Activated CD8-positive, alpha-beta T cell treated with anti-CD3 and anti-CD28 coated beads for 36 hours (primary cell): Measurements from ENCODE around the gene SLC30A10. TPM values are rescaled to one million over a fixed set of nuclear protein-coding genes. Genes with fewer than 3 reads are reported as not detected.

Experiments used
- ATAC-seq: fragments of 200-7000 bp; cut with Tn5 transposase; one replicate; pipeline ENCODE4 v1.10.0; 2021; ENCODE audit warnings: mild to moderate bottlenecking, moderate library complexity
- CTCF ChIA-PET: fragments of 350-600 bp; sonication (Branson Sonifier 250); formaldehyde crosslinking; loops from one replicate; lab custom pipeline; 2021; ENCODE audit warnings: antibody characterized with exemption; lab: Charles Lee
- POLR2A ChIA-PET: fragments of 350-600 bp; sonication (Branson Sonifier 250); formaldehyde crosslinking; loops from one replicate; lab custom pipeline; 2021; ENCODE audit warnings: antibody characterized with exemption; lab: Charles Lee
- DNase-seq: peaks from one replicate; pipeline ENCODE4 v3.0.0-alpha.2; 2020
- H3K27ac Mint-ChIP-seq: one replicate; pipeline ENCODE4 v1.8.0; 2021; ENCODE audit warnings: mild to moderate bottlenecking, mixed read lengths
- H3K27me3 Mint-ChIP-seq: one replicate; pipeline ENCODE4 v1.8.0; 2021; ENCODE audit warnings: mixed read lengths
- H3K36me3 Mint-ChIP-seq: one replicate; pipeline ENCODE4 v1.8.0; 2021; ENCODE audit warnings: low read depth, mixed read lengths
- H3K4me1 Mint-ChIP-seq: one replicate; pipeline ENCODE4 v1.8.0; 2021; ENCODE audit warnings: low read depth, mixed read lengths
- H3K4me3 Mint-ChIP-seq: one replicate; pipeline ENCODE4 v1.8.0; 2021; ENCODE audit warnings: mild to moderate bottlenecking, moderate library complexity, mixed read lengths
- H3K9me3 Mint-ChIP-seq: one replicate; pipeline ENCODE4 v1.8.0; 2021; ENCODE audit warnings: mixed read lengths
- CTCF ChIP-seq: fragments of 200-600 bp; IDR thresholded peaks from one replicate; pipeline ENCODE4 v1.8.0; 2022; ENCODE audit warnings: antibody characterized with exemption, mild to moderate bottlenecking
- intact Hi-C: fragments of 100-400 bp; cut with micrococcal nuclease; formaldehyde crosslinking; loops from one replicate; pipeline ENCODE4 v1.10.0; 2022
- total RNA-seq, 2 experiments: library from RNA; stranded (reverse); gene quantifications; one replicate each; pipeline ENCODE4 v1.2.3, GENCODE V29; 2021

SLC30A10 gene
- total RNA-seq, 2 experiments from 2014 or later: not detected

- CTCF ChIA-PET: no interaction called here
These were observed 398 bp upstream of the SLC30A10 start for GRCh38 chr1:219928791-219929118.

GRCh38 chr1:219927298-219927955 is 930 bp downstream of the SLC30A10 start:
- DNase-seq (no peak), ATAC-seq (peak; percentile 27)
- CTCF ChIA-PET: no interaction called here
- intact Hi-C loops: no loop called here
- peaks cover 35% of the 10 kb centered on the region for H3K27me3 Mint-ChIP-seq
- peak overlapping the region; percentile 48 for H3K4me3 Mint-ChIP-seq
- H3K27ac Mint-ChIP-seq: no peak overlapping the region
- H3K36me3 Mint-ChIP-seq: no peaks in the 10 kb centered on the region
- H3K4me1 Mint-ChIP-seq: peaks cover 9% of the 10 kb centered on the region
- POLR2A ChIA-PET: interaction anchor here (0.6 kb wide), 1 partner anchor 193 kb away, joined by 3 read pairs; no protein-coding TSS in a partner anchor
- no peaks in the 10 kb centered on the region for H3K9me3 Mint-ChIP-seq
- no peak for TF ChIP-seq CTCF

More at GRCh38 chr1:219928791-219929118, 398 bp upstream of the SLC30A10 start:
- H3K27me3 Mint-ChIP-seq: peaks cover 35% of the 10 kb centered on the region
- peaks cover 9% of the 10 kb centered on the region for H3K4me1 Mint-ChIP-seq
- H3K4me3 Mint-ChIP-seq: peak overlapping the region; percentile 27
- ATAC-seq: no peak
- no peak overlapping the region for H3K27ac Mint-ChIP-seq
- DNase-seq: no peak
- intact Hi-C loops: no loop called here
- POLR2A ChIA-PET: no interaction called here
- TF ChIP-seq CTCF: no peak
- no peaks in the 10 kb centered on the region for H3K36me3 Mint-ChIP-seq
- H3K9me3 Mint-ChIP-seq: no peaks in the 10 kb centered on the region

GRCh38 chr1:219926363-219926998 is 1.9 kb downstream of the SLC30A10 start:
- Mint-ChIP-seq H3K36me3 (no peaks in the 10 kb centered on the region), H3K4me1 (peaks cover 9% of the 10 kb centered on the region), H3K9me3 (no peaks in the 10 kb centered on the region), H3K27me3 (peaks cover 37% of the 10 kb centered on the region), H3K4me3 (no peak overlapping the region), H3K27ac (no peak overlapping the region)
- TF ChIP-seq CTCF: no peak
- ChIA-PET CTCF (no interaction called here), POLR2A (no interaction called here)
- intact Hi-C loops: no loop called here
- ATAC-seq (no peak), DNase-seq (no peak)

GRCh38 chr1:219924342-219924741 is 4.0 kb downstream of the SLC30A10 start:
- POLR2A ChIA-PET: no interaction called here

More at GRCh38 chr1:219924342-219924741, 4.0 kb downstream of the SLC30A10 start:
- TF ChIP-seq CTCF: no peak
- no peak overlapping the region for H3K4me3 Mint-ChIP-seq
- H3K27me3 Mint-ChIP-seq: peaks cover 32% of the 10 kb centered on the region
- peaks cover 9% of the 10 kb centered on the region for H3K4me1 Mint-ChIP-seq
- no peaks in the 10 kb centered on the region for H3K36me3 Mint-ChIP-seq
- no peak for ATAC-seq
- no peaks in the 10 kb centered on the region for H3K9me3 Mint-ChIP-seq
- intact Hi-C loops: no loop called here
- no peak overlapping the region for H3K27ac Mint-ChIP-seq
- DNase-seq: no peak
- CTCF ChIA-PET: interaction anchor here (0.9 to 1.4 kb wide), 2 partner anchors 11 to 16 kb away, joined by 3 read pairs; no protein-coding TSS in a partner anchor
